ENCODE measurements around the gene OR2T27. TPM values are rescaled to one million over a fixed set of nuclear protein-coding genes. Genes with fewer than 3 reads are reported as not detected.
"Not testable (repeated sequence)": the region's sequence is repeated elsewhere in the genome, so short reads cannot be mapped to it uniquely, and the experiment has no call there.

The OR2T27 gene
- total RNA-seq, 1 donor from 2014 or later = not detected

DNA sequence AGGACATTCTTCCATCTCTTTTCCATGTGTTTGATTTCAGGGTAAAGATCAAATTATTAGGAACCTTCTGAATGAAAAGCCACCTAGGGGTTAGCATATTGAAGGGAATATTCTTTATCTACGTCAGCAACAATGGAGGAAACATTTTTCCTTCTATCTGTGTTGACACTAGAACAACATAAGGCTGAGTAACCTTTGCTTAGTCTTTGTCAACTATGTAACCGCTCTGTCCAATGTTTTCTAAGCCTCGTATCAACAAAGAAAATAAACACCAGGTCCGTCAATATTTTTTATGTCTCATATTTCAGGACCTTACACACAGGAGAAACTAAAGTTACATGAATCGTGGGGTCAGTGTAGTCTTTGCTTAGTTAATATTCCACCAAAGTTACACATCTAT, 18.7 kb downstream of the OR2T27 start:
- not testable (repeated sequence) for H3K36me3 ChIP-seq (ENCODE audit: control insufficient read depth, insufficient read depth, low read length); H3K27me3 ChIP-seq (ENCODE audit: control insufficient read depth, insufficient read depth, low read length); DNase-seq (ENCODE audit: low read depth); H3K4me3 ChIP-seq (ENCODE audit: low read depth, low read length)

DNA sequence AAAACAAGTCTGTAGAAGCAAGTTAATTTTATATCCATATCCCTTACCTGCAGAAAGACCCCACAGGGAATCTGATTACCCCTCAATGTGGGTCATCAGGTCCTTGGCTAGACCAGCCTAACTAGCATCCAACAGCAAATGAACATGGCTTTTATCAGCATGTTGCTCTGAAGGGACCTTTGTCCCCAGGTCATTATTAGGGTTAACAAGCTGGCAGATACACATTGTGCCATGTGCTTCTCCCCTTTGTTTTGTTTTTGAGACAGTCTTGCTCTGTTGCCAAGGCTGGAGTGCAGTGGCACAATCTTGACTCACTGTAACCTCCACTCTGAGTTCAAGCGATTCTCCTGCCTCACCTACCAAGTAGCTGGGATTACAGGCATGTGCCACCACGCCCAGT, 20.3 kb downstream of the OR2T27 start, which contains the start of gene OR2T11:
Gene OR2T11, minus strand, starts transcription at position 101 of the 400 bp plus-strand sequence. CDS start 7,963 bp downstream, outside the sequence.
- H3K27me3 ChIP-seq (ENCODE audit: control insufficient read depth, insufficient read depth, low read length); H3K4me3 ChIP-seq (ENCODE audit: low read depth, low read length); H3K36me3 ChIP-seq (ENCODE audit: control insufficient read depth, insufficient read depth, low read length); DNase-seq (ENCODE audit: low read depth): not testable (repeated sequence)

GRCh38 chr1:248631354-248632008, 23.8 kb downstream of the OR2T27 start:
- H3K27me3 ChIP-seq (ENCODE audit: control insufficient read depth, insufficient read depth, low read length) = no peaks in the 10 kb centered on the region
- H3K4me3 ChIP-seq (ENCODE audit: low read depth, low read length) = no peak overlapping the region
- no peaks in the 10 kb centered on the region for H3K36me3 ChIP-seq (ENCODE audit: control insufficient read depth, insufficient read depth, low read length)
- TF ChIP-seq, protein P1, sequence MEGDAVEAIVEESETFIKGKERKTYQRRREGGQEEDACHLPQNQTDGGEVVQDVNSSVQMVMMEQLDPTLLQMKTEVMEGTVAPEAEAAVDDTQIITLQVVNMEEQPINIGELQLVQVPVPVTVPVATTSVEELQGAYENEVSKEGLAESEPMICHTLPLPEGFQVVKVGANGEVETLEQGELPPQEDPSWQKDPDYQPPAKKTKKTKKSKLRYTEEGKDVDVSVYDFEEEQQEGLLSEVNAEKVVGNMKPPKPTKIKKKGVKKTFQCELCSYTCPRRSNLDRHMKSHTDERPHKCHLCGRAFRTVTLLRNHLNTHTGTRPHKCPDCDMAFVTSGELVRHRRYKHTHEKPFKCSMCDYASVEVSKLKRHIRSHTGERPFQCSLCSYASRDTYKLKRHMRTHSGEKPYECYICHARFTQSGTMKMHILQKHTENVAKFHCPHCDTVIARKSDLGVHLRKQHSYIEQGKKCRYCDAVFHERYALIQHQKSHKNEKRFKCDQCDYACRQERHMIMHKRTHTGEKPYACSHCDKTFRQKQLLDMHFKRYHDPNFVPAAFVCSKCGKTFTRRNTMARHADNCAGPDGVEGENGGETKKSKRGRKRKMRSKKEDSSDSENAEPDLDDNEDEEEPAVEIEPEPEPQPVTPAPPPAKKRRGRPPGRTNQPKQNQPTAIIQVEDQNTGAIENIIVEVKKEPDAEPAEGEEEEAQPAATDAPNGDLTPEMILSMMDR (IDR thresholded peaks at IDR 0.05; ENCODE audit: insufficient read depth, low read length, poor library complexity, severe bottlenecking) = no peak
- no peak for DNase-seq (ENCODE audit: low read depth)

- TF ChIP-seq, protein P1 (IDR thresholded peaks at IDR 0.05; ENCODE audit: insufficient read depth, low read length, poor library complexity, severe bottlenecking) = no peak
These were observed 24.8 kb downstream of the OR2T27 start for GRCh38 chr1:248630551-248630950.

GRCh38 chr1:248627971-248628844, 27.1 kb downstream of the OR2T27 start:
- DNase-seq (ENCODE audit: low read depth) = no peak
- Histone ChIP-seq H3K27me3 (ENCODE audit: control insufficient read depth, insufficient read depth, low read length) (no peaks in the 10 kb centered on the region), H3K4me3 (ENCODE audit: low read depth, low read length) (no peak overlapping the region), H3K36me3 (ENCODE audit: control insufficient read depth, insufficient read depth, low read length) (no peaks in the 10 kb centered on the region)
- TF ChIP-seq, protein P1 (IDR thresholded peaks at IDR 0.05; ENCODE audit: insufficient read depth, low read length, poor library complexity, severe bottlenecking) = no peak

More at GRCh38 chr1:248630551-248630950, 24.8 kb downstream of the OR2T27 start:
- no peak for DNase-seq (ENCODE audit: low read depth)
- H3K36me3 ChIP-seq (ENCODE audit: control insufficient read depth, insufficient read depth, low read length) = no peaks in the 10 kb centered on the region
- H3K4me3 ChIP-seq (ENCODE audit: low read depth, low read length) = no peak overlapping the region
- no peaks in the 10 kb centered on the region for H3K27me3 ChIP-seq (ENCODE audit: control insufficient read depth, insufficient read depth, low read length)

DNA sequence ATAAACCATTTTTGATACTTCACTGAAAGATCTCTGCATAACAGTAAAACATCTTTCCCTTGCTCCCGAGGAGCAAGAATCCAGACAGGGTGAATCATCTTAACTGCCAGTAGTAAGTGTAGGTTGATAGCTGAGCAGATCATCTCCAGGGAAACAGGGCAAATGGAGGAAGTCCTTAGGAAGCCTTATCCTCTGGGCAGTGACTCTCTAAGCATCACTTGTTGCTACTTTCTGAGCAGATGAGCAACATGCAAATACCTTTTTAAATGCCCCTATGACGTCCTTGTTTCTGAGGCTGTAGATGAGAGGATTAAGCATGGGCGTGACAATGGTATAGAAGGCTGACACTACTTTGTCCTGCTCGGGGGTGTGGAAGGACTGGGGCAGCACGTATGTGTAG, 29.4 kb downstream of the OR2T27 start:
- H3K27me3 ChIP-seq (ENCODE audit: control insufficient read depth, insufficient read depth, low read length) = no peaks in the 10 kb centered on the region
- H3K4me3 ChIP-seq (ENCODE audit: low read depth, low read length) = no peak overlapping the region
- TF ChIP-seq, protein P1 (IDR thresholded peaks at IDR 0.05; ENCODE audit: insufficient read depth, low read length, poor library complexity, severe bottlenecking) = no peak
- no peaks in the 10 kb centered on the region for H3K36me3 ChIP-seq (ENCODE audit: control insufficient read depth, insufficient read depth, low read length)
- no peak for DNase-seq (ENCODE audit: low read depth)
